GM18517 (cell line): ENCODE measurements around the gene ARL8A.

Experiments used
- ATAC-seq: cut with Tn5 transposase; IDR thresholded peaks from one replicate; pipeline ENCODE4 v1.9.1; 2021; ENCODE audit warnings: mild to moderate bottlenecking, moderate library complexity; ENCODE audit not compliant: unreplicated experiment

ARL8A gene

GRCh38 chr1:202084791-202085681 is 59.5 kb downstream of the ARL8A start:
- ATAC-seq, result no peak
